GM23338 (cell line): Measurements from ENCODE around the gene TBX19. TPM values are rescaled to one million over a fixed set of nuclear protein-coding genes. Genes with fewer than 3 reads are reported as not detected.

Experiments used
- ATAC-seq: fragments of 200-7000 bp; cut with Tn5 transposase; 3 replicates; pipeline ENCODE4 v1.9.1; 2020
- DNase-seq: peaks from one replicate; pipeline ENCODE4 v3.0.0-alpha.2; 2015; ENCODE audit warnings: low spot score
- H2AFZ ChIP-seq: fragments of 200-600 bp; sonication (generic); 2 replicates; pipeline ENCODE4 v1.8.0; 2016; ENCODE audit warnings: antibody characterized with exemption, mild to moderate bottlenecking, moderate library complexity
- H3F3A ChIP-seq: fragments of 200-600 bp; sonication (generic); replicated peaks from 2 replicates; pipeline ENCODE4 v1.8.0; 2017; ENCODE audit warnings: antibody characterized with exemption, mixed run types, low read depth
- H3K27ac ChIP-seq: fragments of 200-600 bp; sonication (generic); 2 replicates; pipeline ENCODE4 v1.6.1; 2016; ENCODE audit warnings: low read depth
- H3K27me3 ChIP-seq: fragments of 200-600 bp; sonication (generic); 2 replicates; pipeline ENCODE4 v1.8.0; 2016; ENCODE audit warnings: mild to moderate bottlenecking, mixed run types, moderate library complexity; ENCODE audit not compliant: insufficient read depth
- H3K36me3 ChIP-seq: fragments of 200-600 bp; sonication (generic); 2 replicates; pipeline ENCODE4 v1.8.0; 2016; ENCODE audit warnings: mild to moderate bottlenecking; ENCODE audit not compliant: insufficient read depth
- H3K4me1 ChIP-seq: fragments of 200-600 bp; sonication (generic); 2 replicates; pipeline ENCODE4 v1.8.0; 2016; ENCODE audit warnings: mild to moderate bottlenecking, moderate library complexity; ENCODE audit not compliant: insufficient read depth
- H3K4me2 ChIP-seq: fragments of 200-600 bp; sonication (generic); 2 replicates; pipeline ENCODE4 v1.7.1; 2017; ENCODE audit warnings: mixed run types
- H3K4me3 ChIP-seq: fragments of 200-600 bp; sonication (generic); 2 replicates; pipeline ENCODE4 v1.6.1; 2016; ENCODE audit warnings: mixed run types
- H3K79me2 ChIP-seq: fragments of 200-600 bp; sonication (generic); replicated peaks from 2 replicates; pipeline ENCODE4 v1.8.0; 2017; ENCODE audit warnings: mild to moderate bottlenecking; ENCODE audit not compliant: insufficient read depth
- H3K9me2 ChIP-seq: fragments of 200-600 bp; sonication (generic); 2 replicates; pipeline ENCODE4 v1.8.0; 2017; ENCODE audit not compliant: insufficient read depth
- H4K20me1 ChIP-seq: fragments of 200-600 bp; sonication (generic); replicated peaks from 2 replicates; pipeline ENCODE4 v1.8.0; 2017; ENCODE audit warnings: mild to moderate bottlenecking; ENCODE audit not compliant: insufficient read depth
- H3K27ac Mint-ChIP-seq: 2 replicates; pipeline ENCODE4 v1.8.0; 2020; ENCODE audit warnings: inconsistent platforms, mild to moderate bottlenecking, moderate library complexity, mixed read lengths
- H3K27me3 Mint-ChIP-seq: 3 replicates; pipeline ENCODE4 v1.8.0; 2022; ENCODE audit warnings: low read depth, mild to moderate bottlenecking, moderate library complexity, mixed read lengths, inconsistent platforms; ENCODE audit not compliant: insufficient read depth, poor library complexity
- H3K36me3 Mint-ChIP-seq: 3 replicates; pipeline ENCODE4 v1.8.0; 2021; ENCODE audit warnings: low read depth, mild to moderate bottlenecking, inconsistent platforms, moderate library complexity, mixed read lengths
- H3K4me1 Mint-ChIP-seq: 3 replicates; pipeline ENCODE4 v1.8.0; 2020; ENCODE audit warnings: mild to moderate bottlenecking, inconsistent platforms, mixed read lengths
- H3K4me3 Mint-ChIP-seq: 3 replicates; pipeline ENCODE4 v1.8.0; 2021; ENCODE audit warnings: moderate library complexity, mild to moderate bottlenecking, inconsistent platforms, mixed read lengths
- H3K9me3 Mint-ChIP-seq: 3 replicates; pipeline ENCODE4 v1.8.0; 2020; ENCODE audit warnings: moderate library complexity, mild to moderate bottlenecking, inconsistent platforms, mixed read lengths
- EZH2phosphoT487 ChIP-seq: fragments of 200-600 bp; sonication (generic); IDR thresholded peaks from one replicate; pipeline ENCODE4 v1.8.1; 2018; ENCODE audit warnings: antibody characterized with exemption; ENCODE audit not compliant: unreplicated experiment
- REST ChIP-seq: IDR thresholded peaks from one replicate; pipeline ENCODE4 v1.6.1; 2018; ENCODE audit warnings: antibody characterized with exemption; ENCODE audit not compliant: unreplicated experiment
- STAT1 ChIP-seq: IDR thresholded peaks from one replicate; pipeline ENCODE4 v1.6.1; 2016; ENCODE audit warnings: antibody characterized with exemption; ENCODE audit not compliant: unreplicated experiment
- ZNF331 ChIP-seq: fragments of 250-450 bp; sonication (Bioruptor Pico); IDR thresholded peaks from 2 replicates; pipeline ENCODE4 v1.5.0; 2020; ENCODE audit warnings: low read depth, mild to moderate bottlenecking, moderate library complexity
- polyA plus RNA-seq: library from polyadenylated mRNA; unstranded; fragments of >200 nt; fragmentation: Nextera tagmentation; extraction: Ambion mirVana; gene quantifications from 2 replicates; pipeline ENCODE4 v1.2.1, GENCODE V29; 2016
- total RNA-seq: library from RNA; depleted of rRNA; stranded (reverse); fragments of >200 nt; shearing (Covaris generic); gene quantifications from 2 replicates; pipeline ENCODE4 v1.2.3, GENCODE V29; 2014

The TBX19 gene
- total and polyA plus RNA-seq, 2 experiments from 2014 or later, result 0.76 to 1.1 TPM

- Histone ChIP-seq H3K4me1 (peaks cover 9% of the 10 kb centered on the region), H3K27me3 (no peaks in the 10 kb centered on the region), H3K27ac (no peak overlapping the region), H3F3A (no peaks in the 10 kb centered on the region), H3K9me2 (no peaks in the 10 kb centered on the region), H2AFZ (no peak overlapping the region), H3K4me2 (no peak overlapping the region), H3K4me3 (no peak overlapping the region), H4K20me1 (no peaks in the 10 kb centered on the region), H3K79me2 (no peaks in the 10 kb centered on the region), H3K36me3 (no peaks in the 10 kb centered on the region; the same call in 1 of the 2 replicates)
- TF ChIP-seq ZNF331 (CRISPR knock-in tag) (no peak), REST (no peak), STAT1 (no peak)
- peaks cover 4% of the 10 kb centered on the region for H3K27me3 Mint-ChIP-seq
- H3K9me3 Mint-ChIP-seq, result no peaks in the 10 kb centered on the region
- peaks cover 9% of the 10 kb centered on the region; the same call in 2 of the 3 replicates for H3K4me1 Mint-ChIP-seq
- ATAC-seq (no peak), DNase-seq (no peak)
- 0 out of 3 replicates have a peak, but pooled peaks cover 3% of the 10 kb centered on the region for H3K36me3 Mint-ChIP-seq
- H3K27ac Mint-ChIP-seq, result no peak overlapping the region
- no peak overlapping the region for H3K4me3 Mint-ChIP-seq
Measured at GRCh38 chr1:168340781-168341482, 60.3 kb downstream of the TBX19 start.

GRCh38 chr1:168341483-168341975 lies 60.9 kb downstream of the TBX19 start:
- no peak for DNase-seq

More at GRCh38 chr1:168341483-168341975, 60.9 kb downstream of the TBX19 start:
- H3K9me3 Mint-ChIP-seq, result no peaks in the 10 kb centered on the region
- Histone ChIP-seq H3K4me2 (no peak overlapping the region), H3F3A (no peaks in the 10 kb centered on the region), H2AFZ (no peak overlapping the region), H3K27ac (no peak overlapping the region), H3K27me3 (no peaks in the 10 kb centered on the region), H3K9me2 (no peaks in the 10 kb centered on the region), H3K4me1 (peaks cover 9% of the 10 kb centered on the region), H3K79me2 (no peaks in the 10 kb centered on the region), H3K36me3 (no peaks in the 10 kb centered on the region), H4K20me1 (no peaks in the 10 kb centered on the region), H3K4me3 (no peak overlapping the region)
- no peak for TF ChIP-seq EZH2phosphoT487
- peaks cover 4% of the 10 kb centered on the region for H3K27me3 Mint-ChIP-seq
- H3K4me1 Mint-ChIP-seq, result peaks cover 9% of the 10 kb centered on the region; the same call in 2 of the 3 replicates
- H3K4me3 Mint-ChIP-seq, result no peak overlapping the region
- 0 out of 3 replicates have a peak, but pooled peaks cover 3% of the 10 kb centered on the region for H3K36me3 Mint-ChIP-seq
- ATAC-seq, result no peak
- no peak overlapping the region for H3K27ac Mint-ChIP-seq
